ENCODE results near the gene OR52E8.
A peak's percentile ranks its signal among the peaks of the same experiment; 100 is the strongest.

The OR52E8 gene

DNA sequence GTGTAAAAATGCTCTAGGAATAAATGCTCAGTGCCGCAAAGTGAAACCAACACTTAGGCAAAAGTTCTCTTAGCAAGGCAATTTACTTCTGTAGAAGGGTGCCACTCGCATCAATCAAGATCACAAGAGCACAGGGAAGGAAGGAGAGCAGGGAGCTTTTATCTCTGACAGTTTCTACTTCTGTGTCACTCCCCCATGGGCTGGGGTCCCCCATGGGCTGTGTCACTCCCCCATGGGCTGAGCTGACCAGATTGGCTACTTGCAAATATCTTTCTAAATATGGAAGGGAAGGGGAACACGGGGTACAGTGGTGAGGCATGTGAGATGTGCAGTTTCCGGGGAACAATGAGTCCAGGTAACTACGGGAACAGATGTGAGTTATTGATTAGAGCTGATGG, 48.4 kb downstream of the OR52E8 start:
- H3K4me3 ChIP-seq (ENCODE audit: low read depth, low read length): peak overlapping the region; percentile 70

GRCh38 chr11:5808500-5809121, 48.9 kb downstream of the OR52E8 start, which contains the start of gene OR52N2:
Gene OR52N2 (plus strand): TSS chr11:5808924. CDS start chr11:5820336, 11,412 bp downstream.
- TF ChIP-seq, protein P1, sequence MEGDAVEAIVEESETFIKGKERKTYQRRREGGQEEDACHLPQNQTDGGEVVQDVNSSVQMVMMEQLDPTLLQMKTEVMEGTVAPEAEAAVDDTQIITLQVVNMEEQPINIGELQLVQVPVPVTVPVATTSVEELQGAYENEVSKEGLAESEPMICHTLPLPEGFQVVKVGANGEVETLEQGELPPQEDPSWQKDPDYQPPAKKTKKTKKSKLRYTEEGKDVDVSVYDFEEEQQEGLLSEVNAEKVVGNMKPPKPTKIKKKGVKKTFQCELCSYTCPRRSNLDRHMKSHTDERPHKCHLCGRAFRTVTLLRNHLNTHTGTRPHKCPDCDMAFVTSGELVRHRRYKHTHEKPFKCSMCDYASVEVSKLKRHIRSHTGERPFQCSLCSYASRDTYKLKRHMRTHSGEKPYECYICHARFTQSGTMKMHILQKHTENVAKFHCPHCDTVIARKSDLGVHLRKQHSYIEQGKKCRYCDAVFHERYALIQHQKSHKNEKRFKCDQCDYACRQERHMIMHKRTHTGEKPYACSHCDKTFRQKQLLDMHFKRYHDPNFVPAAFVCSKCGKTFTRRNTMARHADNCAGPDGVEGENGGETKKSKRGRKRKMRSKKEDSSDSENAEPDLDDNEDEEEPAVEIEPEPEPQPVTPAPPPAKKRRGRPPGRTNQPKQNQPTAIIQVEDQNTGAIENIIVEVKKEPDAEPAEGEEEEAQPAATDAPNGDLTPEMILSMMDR (IDR thresholded peaks at IDR 0.05; ENCODE audit: low read depth, low read length): peak; percentile 77
- peak within 1 kb of the TSS; percentile 70 for H3K4me3 ChIP-seq (ENCODE audit: low read depth, low read length)

More for the DNA sequence above, 48.4 kb downstream of the OR52E8 start:
- TF ChIP-seq, protein P1 (IDR thresholded peaks at IDR 0.05; ENCODE audit: low read depth, low read length): no peak

DNA sequence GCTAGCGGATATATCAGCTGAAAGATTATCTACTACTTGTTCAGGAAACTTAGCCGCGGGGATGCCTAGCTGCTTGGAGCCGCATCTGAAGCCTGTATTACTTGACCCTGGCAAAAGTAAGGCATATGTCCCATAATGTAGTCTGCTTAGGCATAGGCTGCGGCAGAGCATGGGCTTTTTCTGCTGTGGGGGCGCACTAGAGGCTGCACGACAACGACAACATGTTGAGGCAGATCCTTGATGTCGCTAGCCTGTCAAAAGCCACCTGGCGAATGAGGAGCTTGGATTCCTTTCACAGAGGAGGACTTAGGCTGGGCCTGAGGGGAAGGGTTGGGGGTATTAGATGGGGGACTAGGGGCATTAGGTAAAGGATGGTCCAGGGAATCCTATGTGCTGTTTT, 49.9 kb downstream of the OR52E8 start:
- TF ChIP-seq, protein P1 (IDR thresholded peaks at IDR 0.05; ENCODE audit: low read depth, low read length): no peak
- H3K4me3 ChIP-seq (ENCODE audit: low read depth, low read length): no peak overlapping the region
